AG10803 (cell line): ENCODE data around the gene CD244.

ENCODE experiments used
- DNase-seq: peaks from one replicate; pipeline ENCODE4 v3.0.0; 2010; ENCODE audit warnings: low read depth
- H3K4me3 ChIP-seq: 2 replicates; pipeline ENCODE4 v1.5.1; 2011; ENCODE audit warnings: mild to moderate bottlenecking, low read length, control low read depth
- CTCF ChIP-seq: conservative IDR thresholded peaks from 2 replicates; pipeline ENCODE4 v1.5.1; 2011; ENCODE audit warnings: mild to moderate bottlenecking, low read length, control low read depth, inconsistent platforms

Gene CD244, protein sequence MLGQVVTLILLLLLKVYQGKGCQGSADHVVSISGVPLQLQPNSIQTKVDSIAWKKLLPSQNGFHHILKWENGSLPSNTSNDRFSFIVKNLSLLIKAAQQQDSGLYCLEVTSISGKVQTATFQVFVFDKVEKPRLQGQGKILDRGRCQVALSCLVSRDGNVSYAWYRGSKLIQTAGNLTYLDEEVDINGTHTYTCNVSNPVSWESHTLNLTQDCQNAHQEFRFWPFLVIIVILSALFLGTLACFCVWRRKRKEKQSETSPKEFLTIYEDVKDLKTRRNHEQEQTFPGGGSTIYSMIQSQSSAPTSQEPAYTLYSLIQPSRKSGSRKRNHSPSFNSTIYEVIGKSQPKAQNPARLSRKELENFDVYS

DNA sequence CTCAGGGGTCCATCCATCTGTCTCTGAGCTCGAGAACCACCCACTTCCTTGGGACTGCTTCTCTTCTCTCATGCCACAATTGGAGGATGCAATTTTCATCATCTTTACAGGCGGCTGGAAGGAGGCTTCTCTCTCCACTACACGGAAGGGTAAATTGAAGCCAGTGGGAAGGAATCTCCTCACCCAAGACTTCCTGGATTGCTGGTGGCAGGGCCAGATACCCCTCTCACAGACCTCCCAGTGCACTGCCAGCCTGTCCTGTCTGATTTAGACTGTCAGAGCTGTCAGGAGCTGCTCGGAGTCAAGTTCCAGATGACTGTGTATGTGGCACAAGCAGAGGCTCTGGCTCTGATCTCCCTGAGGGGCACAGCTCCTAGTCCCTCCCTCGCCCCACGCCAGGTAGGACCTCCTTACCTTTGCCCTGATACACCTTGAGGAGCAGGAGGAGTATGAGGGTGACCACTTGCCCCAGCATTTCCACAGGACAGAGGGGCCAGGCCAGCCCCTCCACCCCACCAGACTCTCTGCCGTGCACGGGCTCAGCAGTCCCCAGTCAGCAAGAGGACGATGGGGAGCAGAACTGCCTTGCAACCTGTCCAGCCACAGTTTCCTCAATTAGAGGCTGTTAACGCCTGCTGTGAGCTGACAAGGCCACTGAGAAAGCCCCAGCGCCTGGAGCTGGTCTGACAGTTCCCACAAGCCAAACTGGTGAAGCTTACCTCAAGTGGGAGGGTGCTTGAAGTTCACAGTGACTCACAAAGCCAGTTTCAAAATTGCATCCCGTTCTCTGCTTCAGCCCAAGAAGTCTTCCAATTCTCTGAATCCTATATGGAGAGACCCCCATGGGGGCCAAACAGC is at the start of gene CD244:
TSS of gene CD244 (minus strand) at position 685 of the 858 bp plus-strand sequence. CDS start at position 475, 210 bp downstream.
- no peak for DNase-seq
- TF ChIP-seq CTCF, result no peak
- no peak within 1 kb of the TSS for H3K4me3 ChIP-seq

GRCh38 chr1:160911925-160912324 is 49.2 kb upstream of the CD244 start:
- DNase-seq, result no peak
- TF ChIP-seq CTCF, result no peak
- H3K4me3 ChIP-seq, result no peak overlapping the region

- TF ChIP-seq CTCF, result no peak
- DNase-seq, result no peak
- H3K4me3 ChIP-seq, result no peak overlapping the region
These were observed 48.8 kb upstream of the CD244 start for GRCh38 chr1:160911441-160911840.

GRCh38 chr1:160910170-160910750 is 47.6 kb upstream of the CD244 start:
- H3K4me3 ChIP-seq, result no peak overlapping the region
- no peak for DNase-seq
- TF ChIP-seq CTCF, result no peak

GRCh38 chr1:160907976-160908375 is 45.3 kb upstream of the CD244 start:
- no peak overlapping the region for H3K4me3 ChIP-seq
- no peak for DNase-seq
- no peak for TF ChIP-seq CTCF

GRCh38 chr1:160905617-160905989 is 42.9 kb upstream of the CD244 start:
- TF ChIP-seq CTCF, result no peak
- no peak for DNase-seq
- no peak overlapping the region for H3K4me3 ChIP-seq
